Renal pelvis (tissue), 4 donors: ENCODE data around the gene SKA2. TPM values are rescaled to one million over a fixed set of nuclear protein-coding genes. Genes with fewer than 3 reads are reported as not detected.
"Not testable (repeated sequence)": the region's sequence is repeated elsewhere in the genome, so short reads cannot be mapped to it uniquely, and the experiment has no call there.

ENCODE experiments used
- DNase-seq: peaks from one replicate; pipeline ENCODE4 v3.0.0-alpha.2; 2013
- polyA plus RNA-seq, 3 donors: library from polyadenylated mRNA; unstranded; fragments of 120-200 nt; gene quantifications; one replicate each; pipeline ENCODE4 v1.2.1, GENCODE V29; 2013; ENCODE audit not compliant: insufficient read length in 3 of 3

The SKA2 gene
- polyA plus RNA-seq, 3 donors, result 66.3 to 74.5 (median 69.3) TPM

GRCh38 chr17:59161477-59161876, 6.5 kb upstream of the SKA2 start:
- DNase-seq, result no peak

GRCh38 chr17:59160157-59161025, 5.4 kb upstream of the SKA2 start:
- DNase-seq, result no peak

DNA sequence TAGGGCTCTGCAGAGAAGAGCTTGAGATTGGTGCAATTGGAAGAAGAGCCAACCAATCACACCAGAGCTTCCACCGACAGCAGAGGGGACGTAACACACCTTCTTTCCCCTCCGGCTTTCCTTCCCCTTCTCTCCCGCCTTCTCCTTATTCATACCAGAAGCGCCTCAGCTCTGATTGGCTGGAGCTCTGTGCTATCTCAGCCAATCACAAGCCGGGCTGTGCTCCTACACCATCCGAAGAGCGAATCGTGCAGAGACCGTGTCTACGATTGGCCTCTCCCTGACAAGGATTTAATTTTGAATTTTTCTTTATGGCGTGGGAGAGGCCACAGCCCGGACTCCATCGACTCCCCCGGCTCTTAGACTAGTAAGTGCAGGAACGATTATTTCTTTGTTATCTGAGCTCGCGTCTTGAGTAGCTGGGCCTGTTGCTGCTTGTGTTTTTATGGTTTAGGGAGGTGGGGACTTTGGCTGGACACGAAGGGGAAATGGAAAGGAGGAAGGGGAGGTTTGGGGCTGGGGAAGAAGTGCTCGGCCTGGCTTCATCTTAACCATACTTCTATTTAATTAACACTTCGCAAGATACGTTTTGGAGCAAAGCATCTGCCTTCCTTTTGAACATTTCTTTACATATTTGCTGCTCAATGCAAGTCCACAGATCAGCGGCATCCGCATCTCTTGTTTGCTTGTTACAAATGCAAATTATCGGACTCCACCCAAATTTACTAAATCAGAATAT, 622 bp upstream of the SKA2 start, which contains the start of gene PRR11:
TSS of gene PRR11 (plus strand) at position 308 of the 739 bp plus-strand sequence. CDS start 14,007 bp downstream, outside the sequence.
- peak; percentile 100 for DNase-seq

DNA sequence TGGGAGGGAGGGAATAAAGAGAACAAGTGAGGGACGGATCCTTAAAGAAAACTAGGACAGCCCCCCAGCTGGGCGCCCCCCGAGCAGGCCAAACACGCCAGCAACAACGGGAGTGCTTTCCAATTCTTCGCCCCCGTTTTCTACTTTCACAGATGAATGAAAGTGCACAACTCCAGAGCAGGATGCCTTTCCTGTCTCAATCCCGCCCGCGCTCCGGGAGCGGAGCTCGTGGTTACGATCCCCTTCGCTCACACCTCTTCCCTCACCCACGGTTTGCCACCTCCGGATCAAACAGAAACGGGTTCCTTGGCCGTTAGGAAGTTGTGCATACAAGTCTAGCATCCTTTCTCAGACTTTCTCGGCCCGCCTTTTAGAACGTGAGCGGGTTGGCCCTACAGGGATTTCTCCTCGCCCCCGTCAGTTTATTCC, 680 bp downstream of the SKA2 start:
- DNase-seq, result peak; percentile 49

DNA sequence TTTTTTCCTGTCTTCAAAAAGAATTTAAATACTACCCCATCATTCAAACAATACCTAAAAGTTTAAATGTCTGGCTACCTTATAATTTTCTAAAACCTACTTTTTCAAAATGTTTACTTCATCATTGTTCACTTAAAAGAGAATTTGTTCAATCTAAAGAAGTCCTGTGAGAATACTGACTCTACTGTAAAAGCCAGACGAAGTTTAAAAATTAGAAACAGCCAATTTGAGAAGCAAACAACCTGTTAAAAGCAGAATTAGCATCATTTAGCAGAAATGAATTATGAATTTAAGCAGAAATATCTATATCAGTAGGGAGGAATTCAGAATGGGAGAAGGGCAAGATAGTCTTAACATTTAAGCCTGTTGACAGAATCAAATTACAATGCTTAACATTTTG, 2.1 kb downstream of the SKA2 start:
- DNase-seq, result no peak

DNA sequence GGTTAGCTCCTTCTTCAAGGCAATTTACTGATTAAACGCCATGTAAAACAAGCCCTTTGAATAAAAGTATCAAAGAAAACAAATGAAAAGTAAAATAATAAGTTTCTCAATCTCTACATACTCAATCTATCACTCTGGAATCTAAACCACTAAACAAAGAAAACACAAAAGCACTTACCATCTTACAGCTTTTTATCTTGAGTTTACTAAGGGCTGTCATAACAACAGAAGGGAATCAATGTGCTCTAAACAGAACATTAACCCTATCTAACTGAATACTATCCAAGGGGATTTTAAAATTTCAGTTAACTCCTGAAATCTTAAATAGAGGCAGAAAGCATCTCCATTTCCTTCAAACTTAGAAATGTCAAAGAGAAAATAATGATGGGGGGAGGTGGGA, 3.4 kb downstream of the SKA2 start:
- DNase-seq, result no peak

DNA sequence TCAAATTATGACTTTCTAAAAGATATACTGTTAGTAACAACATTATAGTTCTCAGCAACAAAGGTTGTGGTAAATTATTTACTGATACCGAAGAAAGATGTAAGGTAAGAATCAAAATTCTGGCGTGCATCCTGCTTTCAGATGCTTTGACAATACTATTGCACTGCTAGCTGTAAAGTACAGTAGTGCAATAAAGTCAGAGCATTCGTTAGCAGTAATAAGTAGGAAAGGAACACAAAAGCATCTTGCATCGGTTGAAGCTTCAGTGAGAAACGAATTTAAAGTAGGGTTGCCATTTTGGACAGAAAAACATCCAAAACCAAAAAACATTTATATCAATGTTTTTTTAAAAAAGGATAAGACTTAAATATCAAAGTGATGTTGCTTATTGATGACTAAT, 4.0 kb downstream of the SKA2 start:
- DNase-seq, result no peak

GRCh38 chr17:59149841-59150511, 5.0 kb downstream of the SKA2 start:
- no peak for DNase-seq

- no peak for DNase-seq
These were observed 5.9 kb downstream of the SKA2 start for GRCh38 chr17:59149051-59149450.

GRCh38 chr17:59145571-59146096, 9.4 kb downstream of the SKA2 start:
- no peak for DNase-seq

GRCh38 chr17:59141860-59142259, 13.1 kb downstream of the SKA2 start:
- DNase-seq, result no peak

DNA sequence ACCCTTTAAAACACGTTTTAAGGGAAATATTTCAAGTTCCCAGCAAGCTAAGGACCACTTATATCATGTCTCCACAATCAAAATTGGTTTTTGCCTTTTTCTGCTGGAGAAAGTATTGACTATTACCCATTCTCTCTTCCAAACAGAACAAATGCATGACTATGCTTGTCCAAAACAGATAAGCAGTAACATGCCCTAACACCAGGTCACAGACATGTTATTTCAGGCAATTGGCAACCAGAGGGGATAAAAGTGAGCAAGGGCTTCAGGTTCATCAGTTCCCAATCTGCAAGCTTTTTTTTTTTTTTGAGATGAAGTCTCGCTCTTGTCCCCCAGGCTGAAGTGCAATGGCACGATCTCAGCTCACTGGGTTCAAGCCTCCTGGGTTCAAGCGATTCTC, 15.0 kb downstream of the SKA2 start:
- no peak for DNase-seq

GRCh38 chr17:59138339-59138738, 16.6 kb downstream of the SKA2 start:
- not testable (repeated sequence) for DNase-seq

GRCh38 chr17:59131131-59131530, 23.9 kb downstream of the SKA2 start:
- DNase-seq, result no peak

GRCh38 chr17:59129814-59130213, 25.2 kb downstream of the SKA2 start:
- no peak for DNase-seq

- DNase-seq, result no peak
These were observed 28.1 kb downstream of the SKA2 start for GRCh38 chr17:59126809-59127417.

DNA sequence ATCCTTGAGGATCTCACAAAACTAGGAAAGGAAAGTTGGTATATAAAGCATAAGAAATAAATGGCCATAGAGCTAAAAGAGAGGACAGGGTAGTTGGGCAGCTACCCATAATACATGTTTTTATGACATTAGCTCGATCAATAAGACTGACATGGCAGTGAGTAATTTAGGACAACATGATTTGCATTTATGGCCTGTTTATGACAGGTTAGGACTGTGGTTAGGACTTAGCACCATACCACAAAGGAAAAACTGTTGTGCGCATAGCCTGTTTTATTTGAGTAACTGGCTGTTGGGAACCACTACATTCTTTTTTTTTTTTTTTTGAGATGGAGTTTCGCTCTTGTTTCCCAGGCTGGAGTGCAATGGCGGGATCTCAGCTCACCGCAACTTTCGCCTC, 30.3 kb downstream of the SKA2 start:
- DNase-seq, result no peak

DNA sequence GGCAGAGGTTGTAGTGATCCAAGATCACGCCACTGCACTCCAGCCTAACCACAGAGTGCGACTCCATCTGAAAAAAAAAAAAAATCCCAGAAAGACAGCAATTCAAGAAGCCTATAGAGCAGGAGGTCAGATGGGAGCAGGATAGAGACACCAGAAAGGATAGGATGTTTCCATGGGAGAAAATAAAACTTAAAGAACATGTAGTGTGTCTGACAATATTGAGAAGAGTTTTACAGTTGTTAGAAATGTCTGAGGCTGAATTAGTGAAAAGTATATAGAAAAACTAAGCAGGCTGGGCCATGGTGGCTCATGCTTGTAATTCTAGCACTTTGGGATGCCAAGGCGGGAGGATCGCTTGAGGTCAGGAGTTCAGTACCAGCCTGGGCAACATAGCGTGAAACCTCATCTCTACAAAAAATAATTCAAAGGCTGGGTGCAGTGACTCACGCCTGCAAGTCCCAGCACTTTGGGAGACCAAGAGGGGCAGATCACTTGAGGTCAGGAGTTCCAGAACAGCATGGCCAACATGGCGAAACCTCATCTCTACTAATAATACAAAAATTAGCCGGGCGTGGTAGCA, 33.0 kb downstream of the SKA2 start:
- no peak for DNase-seq

DNA sequence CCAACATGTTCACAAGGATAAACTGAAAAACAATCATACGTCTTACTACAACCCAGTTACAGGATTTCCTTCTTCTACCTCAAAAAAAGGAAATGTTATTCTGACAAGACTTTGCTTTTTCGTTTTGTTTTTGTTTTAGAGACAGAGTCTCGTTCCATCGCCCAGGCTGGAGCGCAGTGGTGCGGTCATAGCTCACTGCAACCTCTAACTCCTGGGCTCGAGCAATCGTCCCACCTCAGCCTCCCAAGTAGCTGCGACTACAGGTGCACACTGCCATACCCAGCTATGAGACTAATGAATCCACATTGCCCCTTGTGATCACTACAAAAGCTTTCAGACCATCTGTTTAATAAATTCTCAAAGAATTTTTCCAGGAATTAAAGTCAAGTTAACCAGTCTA, 39.5 kb downstream of the SKA2 start:
- no peak for DNase-seq

GRCh38 chr17:59111539-59111938, 43.4 kb downstream of the SKA2 start:
- no peak for DNase-seq

DNA sequence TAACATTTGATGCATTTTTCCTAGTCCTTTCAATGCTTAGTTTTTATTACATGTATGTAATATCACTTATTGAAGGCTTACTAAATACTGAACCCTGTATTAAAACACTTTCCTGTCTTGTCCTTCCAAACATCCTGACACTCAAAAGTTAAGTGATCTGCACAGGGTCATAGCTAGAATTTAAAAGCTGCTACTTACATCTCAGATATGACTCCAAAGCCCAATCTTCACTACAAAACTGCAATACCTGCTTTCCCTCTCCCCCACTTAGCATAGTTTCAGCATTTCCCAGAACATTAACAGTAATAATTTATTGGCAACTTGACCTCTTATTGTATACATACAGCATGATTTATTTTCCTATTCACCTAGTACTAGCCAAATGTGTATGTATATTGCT, 44.0 kb downstream of the SKA2 start:
- no peak for DNase-seq
